Peyer's patch (tissue), 4 donors: ENCODE results near the gene EIF1. TPM values are rescaled to one million over a fixed set of nuclear protein-coding genes. Genes with fewer than 3 reads are reported as not detected.
"Not testable (repeated sequence)": the region's sequence is repeated elsewhere in the genome, so short reads cannot be mapped to it uniquely, and the experiment has no call there.

ENCODE experiments used
- DNase-seq, 3 donors: peaks; one replicate each; pipeline ENCODE4 v3.0.0-alpha.2; 2017 to 2019
- H3K27ac ChIP-seq, 4 donors: fragments of 200-600 bp; sonication (generic); one replicate each; pipeline ENCODE4 v1.5.1; 2016 to 2019
- H3K27me3 ChIP-seq, 2 donors: fragments of 200-600 bp; sonication (generic); one replicate each; pipeline ENCODE4 v1.5.1; 2019
- H3K36me3 ChIP-seq, 3 donors: fragments of 200-600 bp; sonication (generic); one replicate each; pipeline ENCODE4 v1.5.1; 2016 to 2019
- H3K4me1 ChIP-seq, 4 donors: fragments of 200-600 bp; sonication (generic); one replicate each; pipeline ENCODE4 v1.5.1; 2016 to 2019
- H3K4me3 ChIP-seq, 4 donors: fragments of 200-600 bp; sonication (generic); 1 replicate in 3 of 4; 2 replicates in 1 of 4; pipeline ENCODE4 v1.5.1; 2016 to 2019; ENCODE audit warnings: mild to moderate bottlenecking in 1 of 4
- H3K9me3 ChIP-seq, 4 donors: fragments of 200-600 bp; sonication (generic); one replicate each; pipeline ENCODE4 v1.5.1; 2016 to 2019; ENCODE audit warnings: mild to moderate bottlenecking in 1 of 4
- POLR2A ChIP-seq, 2 donors: fragments of 450-650 bp; IDR thresholded peaks; one replicate each; pipeline ENCODE4 v1.5.1; 2017; ENCODE audit warnings: antibody characterized with exemption in 2 of 2, mild to moderate bottlenecking in 2 of 2, moderate library complexity in 2 of 2
- total RNA-seq, 4 donors: library from RNA; depleted of rRNA; stranded (reverse); fragments of >200 nt; gene quantifications; one replicate each; pipeline ENCODE4 v1.1.0, GENCODE V29; 2016
- TF ChIP-seq, protein P1 (sequence below), 6 experiments: fragments of 450-650 bp in 4 of 6; fragments of 200-600 bp in 2 of 6; sonication (generic) in 1 of 6; IDR thresholded peaks; one replicate each; pipeline ENCODE4 v1.5.1; 2017 to 2019; ENCODE audit warnings: antibody characterized with exemption in 6 of 6, mild to moderate bottlenecking in 3 of 6, moderate library complexity in 1 of 6

The EIF1 gene
- total RNA-seq, 4 donors from 2014 or later = 123 to 226 (median 188) TPM

DNA sequence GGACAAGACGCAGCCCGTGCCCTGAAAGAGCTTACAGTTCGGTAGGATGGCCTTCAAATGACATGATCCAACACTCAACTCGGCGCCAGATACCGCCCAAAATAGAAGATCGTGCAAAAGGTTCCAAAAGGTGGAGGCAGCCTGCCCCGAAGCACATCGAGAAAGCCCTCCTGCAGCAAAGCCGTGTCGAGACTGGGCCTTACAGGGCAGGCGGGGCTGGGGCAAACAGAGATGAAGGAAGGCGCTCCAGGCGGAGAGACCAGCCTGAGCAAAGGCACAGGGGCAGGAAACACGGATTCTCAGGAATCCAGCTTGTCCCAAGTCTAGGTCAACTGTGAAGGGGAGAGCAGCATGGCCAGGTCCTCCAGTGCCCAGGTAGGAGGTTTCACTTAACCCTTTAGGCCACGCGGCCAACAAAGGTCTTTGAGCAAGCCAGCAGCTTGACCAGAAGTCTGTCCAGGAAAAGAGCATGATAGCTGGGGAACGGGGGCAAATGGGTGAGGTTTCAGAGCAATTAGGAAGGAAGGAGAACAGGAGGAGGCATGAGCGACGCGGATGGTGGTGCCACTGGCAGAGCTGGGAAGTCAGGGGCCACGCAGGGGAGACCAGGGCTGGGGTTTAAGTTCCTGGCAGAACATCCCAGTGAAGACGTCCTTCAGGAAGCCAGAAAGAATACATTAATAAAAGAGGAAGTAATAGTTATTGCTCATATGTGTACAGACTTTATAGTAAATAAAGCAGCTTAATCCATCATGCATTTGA is 21.2 kb upstream of the EIF1 start:
- Histone ChIP-seq H3K36me3 (no peaks in the 10 kb centered on the region), H3K27ac (peak overlapping the region in 2 of 4 donors; percentile 83 to 88), H3K9me3 (no peaks in the 10 kb centered on the region), H3K27me3 (no peaks in the 10 kb centered on the region), H3K4me1 (peaks cover 0 to 24% (median 9%) of the 10 kb centered on the region in 4 donors), H3K4me3 (no peak overlapping the region)
- DNase-seq = no peak
- TF ChIP-seq POLR2A (IDR thresholded peaks at IDR 0.05) = no peak

DNA sequence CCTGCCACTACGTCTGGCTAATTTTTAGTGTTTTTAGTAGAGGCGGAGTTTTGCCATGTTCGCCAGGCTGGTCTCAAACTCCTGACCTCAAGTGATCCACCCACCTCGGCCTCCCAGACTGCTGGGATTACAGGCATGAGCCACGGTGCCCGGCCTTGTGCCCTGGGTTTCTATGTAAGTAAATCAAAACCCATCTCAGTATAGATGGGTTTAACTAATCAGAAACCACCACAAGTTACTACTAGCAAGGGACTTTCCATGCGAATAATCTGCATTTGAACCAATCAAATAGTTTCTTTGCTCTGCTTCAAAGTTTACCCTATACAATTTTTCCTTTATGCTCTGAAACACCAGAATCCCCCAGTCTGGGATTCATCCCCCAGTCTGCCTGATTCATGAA is 16.5 kb upstream of the EIF1 start:
- Histone ChIP-seq H3K9me3 (no peaks in the 10 kb centered on the region), H3K27me3 (no peaks in the 10 kb centered on the region), H3K4me3 (no peak overlapping the region), H3K27ac (no peak overlapping the region), H3K4me1 (peaks cover 0 to 6% (median 3%) of the 10 kb centered on the region in 4 donors), H3K36me3 (no peaks in the 10 kb centered on the region)
- no peak for DNase-seq
- TF ChIP-seq, protein P1, sequence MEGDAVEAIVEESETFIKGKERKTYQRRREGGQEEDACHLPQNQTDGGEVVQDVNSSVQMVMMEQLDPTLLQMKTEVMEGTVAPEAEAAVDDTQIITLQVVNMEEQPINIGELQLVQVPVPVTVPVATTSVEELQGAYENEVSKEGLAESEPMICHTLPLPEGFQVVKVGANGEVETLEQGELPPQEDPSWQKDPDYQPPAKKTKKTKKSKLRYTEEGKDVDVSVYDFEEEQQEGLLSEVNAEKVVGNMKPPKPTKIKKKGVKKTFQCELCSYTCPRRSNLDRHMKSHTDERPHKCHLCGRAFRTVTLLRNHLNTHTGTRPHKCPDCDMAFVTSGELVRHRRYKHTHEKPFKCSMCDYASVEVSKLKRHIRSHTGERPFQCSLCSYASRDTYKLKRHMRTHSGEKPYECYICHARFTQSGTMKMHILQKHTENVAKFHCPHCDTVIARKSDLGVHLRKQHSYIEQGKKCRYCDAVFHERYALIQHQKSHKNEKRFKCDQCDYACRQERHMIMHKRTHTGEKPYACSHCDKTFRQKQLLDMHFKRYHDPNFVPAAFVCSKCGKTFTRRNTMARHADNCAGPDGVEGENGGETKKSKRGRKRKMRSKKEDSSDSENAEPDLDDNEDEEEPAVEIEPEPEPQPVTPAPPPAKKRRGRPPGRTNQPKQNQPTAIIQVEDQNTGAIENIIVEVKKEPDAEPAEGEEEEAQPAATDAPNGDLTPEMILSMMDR (IDR thresholded peaks at IDR 0.05) = no peak
- TF ChIP-seq POLR2A (IDR thresholded peaks at IDR 0.05) = no peak

DNA sequence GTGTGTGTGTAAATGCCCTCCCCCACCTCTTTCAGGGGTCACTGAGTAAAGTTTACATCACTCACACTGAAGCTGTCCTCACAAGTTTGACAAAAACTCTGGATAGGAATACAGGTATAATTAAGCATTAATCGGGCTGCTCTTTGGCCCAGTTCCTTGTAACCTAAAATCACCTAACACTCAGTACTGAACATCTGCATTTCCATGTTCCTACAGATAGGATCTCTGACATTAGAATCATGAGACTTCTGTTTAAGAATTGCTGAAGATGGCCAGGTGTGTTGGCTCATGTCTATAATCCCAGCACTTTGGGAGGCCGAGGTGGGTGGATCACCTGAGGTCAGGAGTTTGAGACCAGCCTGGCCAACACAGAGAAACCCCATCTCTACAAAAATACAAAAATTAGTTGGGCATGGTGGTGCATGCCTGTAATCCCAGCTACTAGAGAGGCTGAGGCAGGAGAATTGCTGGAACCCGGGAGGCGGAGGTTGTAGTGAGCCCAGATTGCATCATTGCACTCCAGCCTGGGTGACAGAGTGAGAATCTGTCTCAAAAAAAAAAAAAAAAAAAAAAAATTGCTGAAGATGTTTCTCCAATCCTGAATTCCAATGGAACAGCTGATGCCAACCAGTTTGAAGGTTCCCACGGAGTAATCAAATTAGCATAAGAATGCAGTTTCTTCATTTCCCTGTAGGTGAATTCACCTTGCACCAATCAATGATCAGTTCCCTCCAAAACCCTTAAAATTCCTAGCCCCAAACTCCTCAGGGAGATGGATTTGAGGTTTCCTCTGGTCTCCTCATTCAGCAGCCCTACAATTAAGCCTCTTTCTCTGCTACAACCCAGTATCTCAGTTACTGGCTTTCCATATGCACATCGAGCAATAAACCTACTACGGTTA is 13.3 kb upstream of the EIF1 start:
- H3K36me3 ChIP-seq, H3K9me3 ChIP-seq, H3K4me3 ChIP-seq, H3K4me1 ChIP-seq, H3K27ac ChIP-seq, DNase-seq, H3K27me3 ChIP-seq: not testable (repeated sequence)

DNA sequence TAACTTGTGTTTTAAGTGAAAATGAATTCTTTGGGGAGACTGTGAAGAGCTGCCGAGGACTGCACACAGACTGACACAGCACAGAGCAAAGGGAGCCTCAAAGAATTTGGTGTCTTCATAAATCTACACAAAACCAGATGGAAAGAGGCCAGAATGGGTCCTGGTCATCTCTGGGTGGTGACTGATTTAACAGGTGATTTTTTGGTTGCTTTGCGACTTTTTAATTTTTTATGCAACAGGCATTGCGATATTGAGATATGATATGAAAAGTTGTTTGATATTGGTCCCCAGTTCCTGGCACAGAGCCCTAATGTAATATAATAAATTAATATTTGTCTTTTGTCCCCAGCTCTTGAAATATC is 12.6 kb upstream of the EIF1 start:
- TF ChIP-seq POLR2A (IDR thresholded peaks at IDR 0.05) = no peak
- TF ChIP-seq, protein P1 (IDR thresholded peaks at IDR 0.05) = no peak
- Histone ChIP-seq H3K36me3 (no peaks in the 10 kb centered on the region), H3K4me1 (peaks cover 0 to 7% (median 3%) of the 10 kb centered on the region in 4 donors), H3K27me3 (no peaks in the 10 kb centered on the region), H3K4me3 (no peak overlapping the region), H3K27ac (no peak overlapping the region), H3K9me3 (no peaks in the 10 kb centered on the region)
- no peak for DNase-seq

DNA sequence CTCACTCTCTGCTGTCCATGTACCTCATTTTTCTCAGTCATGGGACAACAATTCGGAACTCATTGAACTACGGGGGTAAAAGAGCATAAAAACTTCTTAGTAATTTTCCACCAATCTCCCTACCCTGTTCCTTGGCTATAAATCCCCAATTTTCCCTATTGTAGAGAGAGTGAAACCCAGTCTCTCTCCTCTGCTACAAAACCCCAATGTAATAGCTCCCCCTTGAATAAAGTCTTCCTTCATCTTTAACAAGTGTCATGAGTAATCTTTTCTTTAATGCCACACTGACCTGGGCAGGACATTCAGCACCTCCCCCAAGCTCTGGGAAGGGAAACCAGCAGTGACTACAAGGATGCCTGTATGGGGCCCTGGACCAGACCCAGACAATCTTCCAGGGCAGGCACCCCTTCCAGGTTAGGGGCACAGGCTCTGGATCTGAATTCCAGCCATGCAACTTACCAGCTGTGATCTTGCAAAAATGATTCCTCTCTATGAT is 10.2 kb upstream of the EIF1 start:
- no peak for TF ChIP-seq POLR2A (IDR thresholded peaks at IDR 0.05)
- TF ChIP-seq, protein P1 (IDR thresholded peaks at IDR 0.05) = no peak
- peak in 1 of 3 donors; percentile 44 for DNase-seq
- H3K27me3 ChIP-seq = no peaks in the 10 kb centered on the region
- H3K4me1 ChIP-seq = peaks cover 0 to 7% (median 3%) of the 10 kb centered on the region in 4 donors
- H3K27ac ChIP-seq = peak overlapping the region; percentile 52 to 89 (median 68)
- H3K9me3 ChIP-seq = no peaks in the 10 kb centered on the region
- no peaks in the 10 kb centered on the region for H3K36me3 ChIP-seq
- peak overlapping the region in 3 of 4 donors; percentile 4 to 43 (median 26) for H3K4me3 ChIP-seq

DNA sequence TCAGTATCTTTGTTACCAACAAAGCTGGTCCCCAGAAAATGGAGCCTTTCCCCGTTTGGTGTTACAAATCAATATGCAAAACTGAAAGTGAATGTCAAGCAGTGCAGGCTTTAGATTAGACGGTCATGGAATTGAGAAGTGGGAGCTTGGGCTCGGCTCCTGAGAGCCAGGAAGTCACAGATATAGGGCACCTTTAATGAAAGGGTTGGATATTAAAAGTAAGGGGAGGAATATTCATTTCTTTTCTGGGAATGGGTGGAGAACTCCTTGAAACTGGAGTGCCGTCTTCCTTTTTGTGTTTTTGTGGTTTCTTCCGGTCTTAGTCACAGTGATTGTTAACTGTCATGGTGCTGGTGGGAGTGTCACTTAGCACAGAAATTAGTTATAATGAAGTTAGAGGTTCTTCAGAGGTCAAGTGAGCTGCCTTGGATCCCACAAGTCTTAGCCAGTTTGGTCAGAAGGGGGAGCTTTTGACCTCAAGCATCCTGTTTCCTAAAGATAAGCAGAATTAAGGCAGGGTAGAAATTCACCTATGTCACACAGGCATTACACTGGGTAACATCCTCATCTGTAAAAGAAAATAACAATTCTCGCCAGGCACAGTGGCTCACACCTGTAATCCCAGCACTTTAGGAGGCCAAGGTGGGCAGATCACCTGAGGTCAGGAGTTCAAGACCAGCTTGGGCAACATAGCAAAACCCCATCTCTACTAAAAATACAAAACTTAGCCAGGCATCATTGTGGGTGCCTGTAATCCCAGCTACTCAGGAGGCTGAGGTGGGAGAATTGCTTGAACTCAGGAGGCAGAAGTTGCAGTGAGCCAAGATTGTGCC is 9.6 kb upstream of the EIF1 start:
- TF ChIP-seq, protein P1 (IDR thresholded peaks at IDR 0.05) = peak in 4 of 6 experiments; percentile 12 to 30 (median 20)
- TF ChIP-seq POLR2A (IDR thresholded peaks at IDR 0.05) = no peak

More for the DNA sequence above, 9.6 kb upstream of the EIF1 start:
- Histone ChIP-seq H3K4me1 (peaks cover 0 to 7% (median 3%) of the 10 kb centered on the region in 4 donors), H3K36me3 (no peaks in the 10 kb centered on the region), H3K27me3 (no peaks in the 10 kb centered on the region), H3K27ac (peak overlapping the region; percentile 52 to 89 (median 68)), H3K9me3 (no peaks in the 10 kb centered on the region), H3K4me3 (peak overlapping the region in 3 of 4 donors; percentile 4 to 43 (median 26))
- DNase-seq = peak; percentile 38 to 70 (median 42)
